HEK293 (cell line): ENCODE results near the gene EN1.

ENCODE experiments used
- CTCF ChIA-PET: fragments of 350-600 bp; formaldehyde crosslinking; extraction: SDS; loops from one replicate; lab custom pipeline; 2021; ENCODE audit warnings: antibody characterized with exemption; lab: Yijun Ruan, JAX
- POLR2A ChIA-PET: fragments of 300-600 bp; formaldehyde crosslinking; extraction: SDS; loops from one replicate; lab custom pipeline; 2020; ENCODE audit warnings: antibody characterized with exemption, inconsistent platforms; lab: Yijun Ruan, JAX
- H3K27ac ChIP-seq: fragments of 200-500 bp; sonication (Bioruptor generic); 2 replicates; pipeline ENCODE4 v1.5.1; 2014; ENCODE audit warnings: low read depth, low read length, control low read depth, inconsistent platforms; ENCODE audit errors: extremely low read depth
- H3K36me3 ChIP-seq, 2 experiments: fragments of 200-500 bp in 1 of 2; sonication (Bioruptor generic) in 1 of 2; 1 replicate in 1 of 2; 2 replicates in 1 of 2; pipeline ENCODE4 v1.5.1; 2014 to 2017; ENCODE audit warnings: inconsistent platforms in 2 of 2, low read length in 2 of 2; ENCODE audit not compliant: control insufficient read depth in 2 of 2, insufficient read depth in 1 of 2
- H3K4me1 ChIP-seq: fragments of 200-500 bp; sonication (Bioruptor generic); 2 replicates; pipeline ENCODE4 v1.5.1; 2014; ENCODE audit warnings: mild to moderate bottlenecking, low read length, inconsistent platforms; ENCODE audit not compliant: control insufficient read depth, insufficient read depth
- H3K4me3 ChIP-seq: 2 replicates; pipeline ENCODE4 v1.5.1; 2011; ENCODE audit warnings: low read depth, mild to moderate bottlenecking, control low read depth, low read length, moderate library complexity
- H3K9me3 ChIP-seq: fragments of 200-500 bp; sonication (Bioruptor generic); 2 replicates; pipeline ENCODE4 v1.5.1; 2014; ENCODE audit warnings: low read depth, low read length, inconsistent platforms; ENCODE audit not compliant: control insufficient read depth, insufficient read depth
- BCL11B ChIP-seq: fragments of 450-650 bp; formaldehyde crosslinking; IDR thresholded peaks from 2 replicates; pipeline ENCODE4 v1.5.1; 2016; ENCODE audit warnings: low read depth, missing biosample characterization, missing genetic modification characterization
- KLF1 ChIP-seq: fragments of 450-650 bp; formaldehyde crosslinking; IDR thresholded peaks from 2 replicates; pipeline ENCODE4 v1.5.1; 2016; ENCODE audit warnings: missing biosample characterization, missing genetic modification characterization
- MEIS1 ChIP-seq: sonication (generic); formaldehyde crosslinking; IDR thresholded peaks from 2 replicates; pipeline ENCODE4 v1.8.1; 2022; ENCODE audit warnings: missing genetic modification reagents, mild to moderate bottlenecking, borderline replicate concordance
- SCRT1 ChIP-seq: fragments of 450-650 bp; formaldehyde crosslinking; IDR thresholded peaks from 2 replicates; pipeline ENCODE4 v1.5.1; 2016; ENCODE audit warnings: missing biosample characterization, missing genetic modification characterization, borderline replicate concordance
- ZBTB1 ChIP-seq: fragments of 450-650 bp; formaldehyde crosslinking; IDR thresholded peaks from 2 replicates; pipeline ENCODE4 v1.5.1; 2016; ENCODE audit warnings: missing biosample characterization, missing genetic modification characterization
- ZFHX2 ChIP-seq: fragments of 450-650 bp; formaldehyde crosslinking; conservative IDR thresholded peaks from 2 replicates; pipeline ENCODE4 v1.5.1; 2016; ENCODE audit warnings: missing biosample characterization, missing genetic modification characterization
- ZNF10 ChIP-seq: fragments of 450-650 bp; formaldehyde crosslinking; IDR thresholded peaks from 2 replicates; pipeline ENCODE4 v1.5.1; 2017; ENCODE audit warnings: missing biosample characterization, missing genetic modification characterization
- ZNF214 ChIP-seq: fragments of 450-650 bp; formaldehyde crosslinking; IDR thresholded peaks from 2 replicates; pipeline ENCODE4 v1.5.1; 2017; ENCODE audit warnings: missing biosample characterization, mild to moderate bottlenecking, missing genetic modification characterization, borderline replicate concordance
- ZNF23 ChIP-seq: fragments of 450-650 bp; formaldehyde crosslinking; IDR thresholded peaks from 2 replicates; pipeline ENCODE4 v1.5.1; 2016; ENCODE audit warnings: missing biosample characterization, missing genetic modification characterization, borderline replicate concordance
- ZNF266 ChIP-seq: fragments of 450-650 bp; formaldehyde crosslinking; IDR thresholded peaks from 2 replicates; pipeline ENCODE4 v1.5.1; 2016; ENCODE audit warnings: missing biosample characterization, missing genetic modification characterization, low read depth
- ZNF416 ChIP-seq: fragments of 450-650 bp; formaldehyde crosslinking; IDR thresholded peaks from 2 replicates; pipeline ENCODE4 v1.5.1; 2016; ENCODE audit warnings: missing biosample characterization, missing genetic modification characterization
- ZNF529 ChIP-seq: fragments of 450-650 bp; formaldehyde crosslinking; IDR thresholded peaks from 2 replicates; pipeline ENCODE4 v1.5.1; 2017; ENCODE audit warnings: missing genetic modification characterization, missing biosample characterization; ENCODE audit not compliant: insufficient replicate concordance
- ZNF549 ChIP-seq: fragments of 450-650 bp; IDR thresholded peaks from 2 replicates; pipeline ENCODE4 v1.5.1; 2018; ENCODE audit warnings: missing biosample characterization, missing genetic modification characterization, mild to moderate bottlenecking, inconsistent platforms, moderate library complexity
- ZNF596 ChIP-seq: fragments of 450-650 bp; IDR thresholded peaks from 2 replicates; pipeline ENCODE4 v1.5.0; 2018; ENCODE audit warnings: missing biosample characterization, mild to moderate bottlenecking, missing genetic modification characterization, moderate library complexity
- ZSCAN30 ChIP-seq: fragments of 450-650 bp; IDR thresholded peaks from 2 replicates; pipeline ENCODE4 v1.5.1; 2018; ENCODE audit warnings: missing biosample characterization, mild to moderate bottlenecking, missing genetic modification characterization, moderate library complexity
- TF ChIP-seq, protein P1 (sequence below): fragments of 450-650 bp; formaldehyde crosslinking; IDR thresholded peaks from 2 replicates; pipeline ENCODE4 v1.5.0; 2017; ENCODE audit warnings: missing biosample characterization, missing genetic modification characterization, borderline replicate concordance
- TF ChIP-seq, protein P2 (sequence below): sonication (generic); formaldehyde crosslinking; IDR thresholded peaks from 2 replicates; pipeline ENCODE4 v1.8.1; 2022; ENCODE audit warnings: mild to moderate bottlenecking, moderate library complexity, missing genetic modification reagents
- TF ChIP-seq, protein P3 (sequence below): fragments of 450-650 bp; formaldehyde crosslinking; IDR thresholded peaks from 2 replicates; pipeline ENCODE4 v1.5.1; 2017; ENCODE audit warnings: missing biosample characterization, missing genetic modification characterization

Gene EN1

DNA sequence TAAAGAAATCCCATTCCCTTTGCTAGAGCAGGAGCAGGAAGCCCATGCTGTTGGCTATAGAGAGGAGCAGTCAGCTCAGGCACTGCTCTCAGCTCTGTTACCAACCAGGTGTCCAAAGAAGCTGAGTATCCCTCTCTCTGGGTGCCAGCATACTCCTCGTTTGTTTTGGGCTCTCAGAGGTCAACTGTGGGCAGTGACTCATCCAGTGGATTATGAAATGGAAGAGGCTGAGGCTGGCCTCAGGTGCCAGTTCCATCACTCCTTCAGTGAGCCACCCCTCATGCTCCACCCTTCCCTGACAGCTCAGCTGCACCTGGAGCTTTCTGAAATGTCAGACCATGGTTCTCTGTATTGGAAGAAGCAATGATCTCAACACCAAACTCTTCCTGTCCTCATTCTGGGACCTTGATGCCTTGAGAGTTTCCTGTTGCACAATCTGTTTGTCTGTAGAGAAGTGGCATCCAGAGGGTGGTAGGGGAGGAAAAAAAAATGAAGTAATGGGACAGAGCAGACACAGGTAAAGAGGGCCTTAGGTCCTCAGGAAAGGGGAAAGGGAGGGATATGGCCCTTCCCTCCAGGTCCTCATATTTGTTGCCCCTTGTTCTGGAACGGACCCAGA lies 31.2 kb upstream of the EN1 start:
- no peaks in the 10 kb centered on the region for H3K4me1 ChIP-seq
- POLR2A ChIA-PET = no interaction called here
- H3K4me3 ChIP-seq = no peak overlapping the region
- CTCF ChIA-PET = interaction anchor here (0.6 to 0.8 kb wide), 3 partner anchors 129 to 637 kb away, joined by 3 read pairs; no protein-coding TSS in a partner anchor
- H3K9me3 ChIP-seq = no peaks in the 10 kb centered on the region
- no peak overlapping the region for H3K27ac ChIP-seq
- TF ChIP-seq ZNF416 = no peak
- no peak for TF ChIP-seq BCL11B
- TF ChIP-seq, protein P1, sequence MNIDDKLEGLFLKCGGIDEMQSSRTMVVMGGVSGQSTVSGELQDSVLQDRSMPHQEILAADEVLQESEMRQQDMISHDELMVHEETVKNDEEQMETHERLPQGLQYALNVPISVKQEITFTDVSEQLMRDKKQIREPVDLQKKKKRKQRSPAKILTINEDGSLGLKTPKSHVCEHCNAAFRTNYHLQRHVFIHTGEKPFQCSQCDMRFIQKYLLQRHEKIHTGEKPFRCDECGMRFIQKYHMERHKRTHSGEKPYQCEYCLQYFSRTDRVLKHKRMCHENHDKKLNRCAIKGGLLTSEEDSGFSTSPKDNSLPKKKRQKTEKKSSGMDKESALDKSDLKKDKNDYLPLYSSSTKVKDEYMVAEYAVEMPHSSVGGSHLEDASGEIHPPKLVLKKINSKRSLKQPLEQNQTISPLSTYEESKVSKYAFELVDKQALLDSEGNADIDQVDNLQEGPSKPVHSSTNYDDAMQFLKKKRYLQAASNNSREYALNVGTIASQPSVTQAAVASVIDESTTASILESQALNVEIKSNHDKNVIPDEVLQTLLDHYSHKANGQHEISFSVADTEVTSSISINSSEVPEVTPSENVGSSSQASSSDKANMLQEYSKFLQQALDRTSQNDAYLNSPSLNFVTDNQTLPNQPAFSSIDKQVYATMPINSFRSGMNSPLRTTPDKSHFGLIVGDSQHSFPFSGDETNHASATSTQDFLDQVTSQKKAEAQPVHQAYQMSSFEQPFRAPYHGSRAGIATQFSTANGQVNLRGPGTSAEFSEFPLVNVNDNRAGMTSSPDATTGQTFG (tag by site-specific recombination) = no peak
- TF ChIP-seq ZNF549 (tag by site-specific recombination) = no peak
- no peak for TF ChIP-seq ZNF529 (tag by site-specific recombination)
- no peak for TF ChIP-seq ZNF214 (tag by site-specific recombination)
- TF ChIP-seq, protein P2, sequence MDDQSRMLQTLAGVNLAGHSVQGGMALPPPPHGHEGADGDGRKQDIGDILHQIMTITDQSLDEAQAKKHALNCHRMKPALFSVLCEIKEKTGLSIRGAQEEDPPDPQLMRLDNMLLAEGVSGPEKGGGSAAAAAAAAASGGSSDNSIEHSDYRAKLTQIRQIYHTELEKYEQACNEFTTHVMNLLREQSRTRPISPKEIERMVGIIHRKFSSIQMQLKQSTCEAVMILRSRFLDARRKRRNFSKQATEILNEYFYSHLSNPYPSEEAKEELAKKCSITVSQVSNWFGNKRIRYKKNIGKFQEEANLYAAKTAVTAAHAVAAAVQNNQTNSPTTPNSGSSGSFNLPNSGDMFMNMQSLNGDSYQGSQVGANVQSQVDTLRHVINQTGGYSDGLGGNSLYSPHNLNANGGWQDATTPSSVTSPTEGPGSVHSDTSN (CRISPR knock-in tag) = no peak
- no peak for TF ChIP-seq SCRT1 (tag by site-specific recombination)
- no peak for TF ChIP-seq ZNF596 (tag by site-specific recombination)
- no peak for TF ChIP-seq MEIS1 (CRISPR knock-in tag)
- TF ChIP-seq ZNF266 (tag by site-specific recombination) = no peak
- TF ChIP-seq, protein P3, sequence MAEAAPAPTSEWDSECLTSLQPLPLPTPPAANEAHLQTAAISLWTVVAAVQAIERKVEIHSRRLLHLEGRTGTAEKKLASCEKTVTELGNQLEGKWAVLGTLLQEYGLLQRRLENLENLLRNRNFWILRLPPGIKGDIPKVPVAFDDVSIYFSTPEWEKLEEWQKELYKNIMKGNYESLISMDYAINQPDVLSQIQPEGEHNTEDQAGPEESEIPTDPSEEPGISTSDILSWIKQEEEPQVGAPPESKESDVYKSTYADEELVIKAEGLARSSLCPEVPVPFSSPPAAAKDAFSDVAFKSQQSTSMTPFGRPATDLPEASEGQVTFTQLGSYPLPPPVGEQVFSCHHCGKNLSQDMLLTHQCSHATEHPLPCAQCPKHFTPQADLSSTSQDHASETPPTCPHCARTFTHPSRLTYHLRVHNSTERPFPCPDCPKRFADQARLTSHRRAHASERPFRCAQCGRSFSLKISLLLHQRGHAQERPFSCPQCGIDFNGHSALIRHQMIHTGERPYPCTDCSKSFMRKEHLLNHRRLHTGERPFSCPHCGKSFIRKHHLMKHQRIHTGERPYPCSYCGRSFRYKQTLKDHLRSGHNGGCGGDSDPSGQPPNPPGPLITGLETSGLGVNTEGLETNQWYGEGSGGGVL (tag by site-specific recombination) = no peak
- no peak for TF ChIP-seq ZSCAN30 (tag by site-specific recombination)
- no peak for TF ChIP-seq ZFHX2 (tag by site-specific recombination)
- no peak for TF ChIP-seq ZNF23 (tag by site-specific recombination)
- H3K36me3 ChIP-seq = no peaks in the 10 kb centered on the region

DNA sequence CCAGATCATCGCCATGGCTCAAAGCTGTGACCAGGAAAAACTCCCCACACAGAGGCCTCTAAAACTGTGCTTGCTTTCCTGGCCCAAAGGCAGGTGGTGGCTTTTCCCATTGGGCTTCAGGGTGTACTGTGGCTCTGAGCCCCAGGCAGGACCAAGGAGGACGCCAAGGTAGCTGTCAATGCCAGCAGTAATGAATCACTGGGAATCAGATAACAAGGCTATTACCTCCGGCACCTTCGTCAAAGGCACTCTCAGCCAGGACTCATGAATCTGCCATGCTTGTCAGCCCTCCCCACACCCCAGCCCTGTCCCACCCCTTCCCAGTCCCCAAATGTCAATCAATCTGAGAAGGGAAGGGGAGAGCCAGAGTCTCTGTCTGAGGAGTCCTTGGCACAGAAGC lies 27.9 kb upstream of the EN1 start:
- Histone ChIP-seq H3K36me3 (no peaks in the 10 kb centered on the region), H3K4me3 (no peak overlapping the region), H3K4me1 (no peaks in the 10 kb centered on the region), H3K27ac (no peak overlapping the region), H3K9me3 (no peaks in the 10 kb centered on the region)
- CTCF ChIA-PET = no interaction called here
- no peak for TF ChIP-seq ZNF10 (tag by site-specific recombination)
- POLR2A ChIA-PET = no interaction called here

DNA sequence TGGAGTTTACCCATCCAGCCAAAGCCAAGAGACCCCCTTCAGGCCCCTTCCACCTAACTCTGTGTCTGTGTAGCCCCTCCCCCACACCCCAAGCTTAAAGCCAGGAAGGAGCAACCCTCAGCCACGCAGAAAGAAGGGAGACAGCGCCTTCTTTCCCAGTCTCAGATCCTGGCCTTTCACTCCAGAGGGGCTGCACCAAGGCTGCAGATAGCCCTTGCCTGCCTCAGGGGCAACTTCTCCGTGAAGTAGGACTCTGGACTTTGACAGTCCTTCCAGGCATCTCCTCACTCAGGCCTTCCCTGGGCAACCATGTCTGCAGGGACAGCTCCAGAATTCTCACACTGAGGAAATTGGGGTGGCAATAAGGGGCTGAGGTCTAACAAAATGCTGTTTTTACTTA lies 26.9 kb upstream of the EN1 start:
- Histone ChIP-seq H3K4me1 (no peaks in the 10 kb centered on the region), H3K27ac (no peak overlapping the region), H3K4me3 (no peak overlapping the region), H3K9me3 (no peaks in the 10 kb centered on the region), H3K36me3 (no peaks in the 10 kb centered on the region)
- ChIA-PET POLR2A (no interaction called here), CTCF (interaction anchor here (0.8 kb wide), 1 partner anchor 187 kb away, joined by 3 read pairs; no protein-coding TSS in a partner anchor)
- TF ChIP-seq KLF1 (tag by site-specific recombination) = no peak
- TF ChIP-seq ZBTB1 (tag by site-specific recombination) = no peak
